Activated CD4-positive, alpha-beta T cell treated with anti-CD3 and anti-CD28 coated beads, Interleukin-2, amount 50 U/mL, for 48 hours (primary cell): ENCODE results near the gene STT3B.

Experiments used
- DNase-seq, 2 experiments: peaks; one replicate each; pipeline ENCODE4 v3.0.0-alpha.2; 2020

Gene STT3B

DNA sequence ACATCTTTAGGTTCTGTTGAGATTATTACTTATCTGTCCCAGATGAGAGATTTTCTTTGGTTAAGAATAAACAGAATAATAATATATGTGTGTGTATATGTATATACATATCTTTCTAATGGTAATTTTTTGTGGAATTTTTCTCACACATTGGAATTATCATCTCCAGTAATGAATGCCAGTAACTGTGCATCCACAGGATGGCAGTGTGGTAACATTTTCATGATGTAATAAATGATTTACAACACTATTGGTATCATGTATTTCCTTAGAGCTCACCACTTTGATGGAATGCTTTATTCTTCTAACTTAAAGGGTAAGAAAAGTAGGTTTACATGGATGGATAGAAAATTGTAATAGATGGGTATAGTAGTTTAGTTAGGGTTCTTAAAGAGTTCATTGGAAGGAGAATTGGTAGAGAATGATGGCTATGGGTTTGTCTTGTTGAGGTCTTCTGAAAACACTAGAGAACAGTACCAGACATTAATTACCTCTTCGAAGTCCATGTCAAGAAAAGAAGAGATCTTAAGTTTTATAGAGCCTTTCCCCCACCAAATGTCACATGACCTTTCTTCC is 78.1 kb downstream of the STT3B start:
- no peak for DNase-seq

DNA sequence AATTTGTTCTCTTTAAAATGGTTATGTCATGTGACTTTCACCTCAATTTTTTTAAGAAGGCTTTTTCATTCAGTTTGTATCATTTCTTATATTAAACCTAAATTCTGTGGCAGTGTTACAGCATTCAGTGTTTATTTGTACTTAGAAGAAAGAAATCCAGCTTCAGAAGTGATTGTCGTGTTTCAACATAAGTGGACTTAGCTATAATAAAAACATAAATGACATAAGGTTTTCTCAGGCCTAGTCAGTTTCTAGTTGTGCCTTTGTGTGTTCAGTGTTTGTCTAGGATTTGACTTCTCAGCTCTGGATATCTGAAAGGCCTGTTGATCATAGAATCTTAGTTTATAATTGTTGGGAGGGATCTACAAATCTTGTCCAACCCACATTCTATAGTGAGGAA is 80.5 kb downstream of the STT3B start:
- DNase-seq = no peak

DNA sequence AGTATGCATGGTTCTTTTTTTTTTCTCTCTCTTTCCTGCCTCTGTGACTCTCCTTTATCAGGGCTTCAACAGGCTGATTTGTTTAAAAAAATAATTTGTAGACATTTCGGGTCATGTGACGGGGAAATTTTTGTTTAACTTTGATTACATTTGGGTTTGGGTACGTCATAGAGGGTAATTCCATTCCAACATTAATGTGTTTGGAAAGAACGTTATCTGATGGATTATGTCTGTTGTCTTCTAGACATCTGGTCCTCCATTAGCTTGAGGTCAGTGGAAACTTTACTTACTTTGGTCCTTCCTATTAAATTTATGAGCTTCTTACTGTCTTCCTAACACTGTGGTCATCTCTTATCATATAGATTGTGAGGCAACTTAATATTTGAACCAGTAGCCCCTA is 80.9 kb downstream of the STT3B start:
- DNase-seq = no peak

GRCh38 chr3:31614162-31614921 is 81.6 kb downstream of the STT3B start:
- DNase-seq = no peak

- DNase-seq = no peak
Measured at GRCh38 chr3:31615071-31615875, 82.5 kb downstream of the STT3B start.

GRCh38 chr3:31616711-31617110 is 84.0 kb downstream of the STT3B start:
- DNase-seq = no peak

GRCh38 chr3:31620656-31621055 is 87.9 kb downstream of the STT3B start:
- no peak for DNase-seq

GRCh38 chr3:31621314-31621713 is 88.6 kb downstream of the STT3B start:
- DNase-seq = no peak

- no peak for DNase-seq
Measured at GRCh38 chr3:31622636-31623288, 90.0 kb downstream of the STT3B start.

GRCh38 chr3:31624083-31624709 is 91.5 kb downstream of the STT3B start:
- no peak for DNase-seq

GRCh38 chr3:31625358-31625757 is 92.6 kb downstream of the STT3B start:
- DNase-seq = no peak

- no peak for DNase-seq
Measured at GRCh38 chr3:31629054-31629453, 96.3 kb downstream of the STT3B start.

GRCh38 chr3:31634476-31634875 is 101.8 kb downstream of the STT3B start:
- DNase-seq = no peak

DNA sequence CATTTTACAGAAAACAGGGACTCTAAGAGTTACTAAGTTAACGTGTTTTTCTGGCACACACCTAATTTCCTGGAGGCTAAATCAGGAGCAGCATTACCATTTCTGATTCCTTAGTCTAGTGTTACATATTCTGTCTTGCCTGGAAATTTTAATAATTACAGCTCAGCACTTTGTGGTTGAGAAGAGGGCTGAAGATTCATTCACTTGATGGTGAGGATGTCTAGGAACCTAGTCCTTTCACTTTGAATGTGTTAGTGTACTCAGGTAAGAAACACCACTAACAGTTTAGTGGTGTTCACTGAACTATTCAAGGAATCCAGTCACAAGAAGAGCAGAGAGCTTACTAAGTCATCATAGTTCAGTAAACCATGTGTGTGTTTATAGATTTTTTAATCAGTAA is 102.8 kb downstream of the STT3B start:
- no peak for DNase-seq

DNA sequence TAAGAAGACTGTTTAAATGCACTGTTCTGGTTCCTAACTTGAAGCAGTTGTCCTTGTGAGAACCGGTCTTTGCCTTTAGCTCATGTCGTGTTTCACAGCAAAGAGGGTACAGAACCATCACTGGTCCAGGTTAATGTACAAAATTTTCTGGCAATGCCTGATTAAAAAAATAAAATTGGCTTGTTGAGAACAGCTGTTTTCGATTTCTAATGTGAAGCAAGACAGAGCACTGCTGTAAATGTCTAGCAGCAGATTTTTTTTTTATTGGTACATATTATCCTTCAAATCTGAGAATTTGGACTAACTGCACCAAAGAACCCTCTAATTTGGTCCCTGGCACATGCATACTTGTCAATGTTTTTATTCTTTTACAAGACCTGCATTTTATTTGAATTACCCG is 103.3 kb downstream of the STT3B start:
- no peak for DNase-seq

- no peak for DNase-seq
Measured at GRCh38 chr3:31636694-31637442, 104.1 kb downstream of the STT3B start.

DNA sequence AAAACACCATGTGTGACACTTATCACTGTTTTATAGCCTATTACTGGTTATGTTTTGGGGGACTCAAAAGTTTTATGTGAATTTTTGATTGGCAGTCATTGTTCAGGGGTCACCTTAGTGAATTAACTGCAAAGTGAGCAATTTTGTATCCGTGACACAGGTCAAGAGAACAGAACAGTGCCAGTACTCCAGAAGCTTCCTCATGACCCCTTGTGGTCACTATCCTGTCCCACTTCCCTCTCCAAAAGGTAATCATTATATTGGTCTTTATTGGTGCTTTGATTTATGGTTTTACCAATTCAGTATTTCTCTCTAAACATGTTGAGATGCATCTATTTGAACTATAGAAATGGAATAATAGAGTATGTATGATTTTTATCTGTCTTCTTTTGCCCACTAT is 107.1 kb downstream of the STT3B start:
- no peak for DNase-seq

DNA sequence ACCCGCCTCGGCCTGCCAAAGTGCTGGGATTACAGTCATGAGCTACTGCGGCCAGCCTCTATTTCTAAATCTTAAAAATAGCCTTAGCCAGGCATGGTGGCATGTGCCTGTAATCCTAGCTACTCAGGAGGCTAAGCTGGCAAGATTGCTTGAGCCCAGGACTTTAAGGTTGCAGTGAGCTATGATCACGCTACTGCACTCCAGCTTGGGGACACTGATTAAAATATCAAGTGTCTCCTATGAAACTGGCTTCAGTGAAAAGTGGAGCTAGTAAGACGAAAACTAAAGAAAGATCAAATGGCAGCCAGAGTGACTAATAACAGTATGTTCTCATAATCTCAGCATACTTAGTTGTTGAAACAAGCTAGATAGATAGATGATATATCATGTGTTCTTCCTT is 112.5 kb downstream of the STT3B start:
- DNase-seq = no peak

- no peak for DNase-seq
Measured at GRCh38 chr3:31648286-31648968, 115.7 kb downstream of the STT3B start.

DNA sequence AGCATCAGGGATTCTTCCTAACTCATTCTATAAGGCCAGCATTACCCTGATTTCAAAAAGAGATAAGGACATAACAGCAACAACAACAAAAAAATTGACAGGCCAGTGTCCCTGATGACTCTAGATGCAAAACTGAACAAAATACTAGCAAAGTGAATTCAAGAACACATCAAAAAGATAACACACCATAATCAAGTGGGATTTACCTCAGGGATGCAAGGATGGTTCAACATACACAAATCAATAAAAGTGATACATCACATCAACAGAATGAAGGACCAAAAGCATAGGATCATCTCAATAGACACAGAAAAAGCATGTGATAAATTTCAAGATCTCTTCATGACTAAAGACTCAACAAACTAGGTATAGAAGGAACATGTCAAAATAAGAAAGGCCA is 119.6 kb downstream of the STT3B start:
- no peak for DNase-seq

DNA sequence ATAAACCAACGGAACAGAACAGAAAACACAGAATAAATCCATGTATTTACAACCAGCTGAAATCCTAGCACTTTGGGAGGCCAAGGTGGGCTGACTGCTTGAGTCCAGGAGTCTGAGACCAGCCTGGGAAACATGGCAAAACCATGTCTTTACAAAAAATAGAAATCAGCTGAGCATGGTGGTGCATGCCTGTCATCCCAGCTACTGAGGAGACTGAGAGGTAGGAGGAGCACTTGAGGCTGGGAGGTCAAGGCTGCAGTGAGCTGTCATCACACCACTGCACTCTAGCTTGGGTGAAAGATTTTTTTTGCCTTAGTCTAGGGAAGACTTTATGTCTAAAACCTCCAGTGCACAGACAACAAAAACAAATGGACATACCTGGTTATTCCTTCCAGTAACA is 120.7 kb downstream of the STT3B start:
- DNase-seq = no peak

DNA sequence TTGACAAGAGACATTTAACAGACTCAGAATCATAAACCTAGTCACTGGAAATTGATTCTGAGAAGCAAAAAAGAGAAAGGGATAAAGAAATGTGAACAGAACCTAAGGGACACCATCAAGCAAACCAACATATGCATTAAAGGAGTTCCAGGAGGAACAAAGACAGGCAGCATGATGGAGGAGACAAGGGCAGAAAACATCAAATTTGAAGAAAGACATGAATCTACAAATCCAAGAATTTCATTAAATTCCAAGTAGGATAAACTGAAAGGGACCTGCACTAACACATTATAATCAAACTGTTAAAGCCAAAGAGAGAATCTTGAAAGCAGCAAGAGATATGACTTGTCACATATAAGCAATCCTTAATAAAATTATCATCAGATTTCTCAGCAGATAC is 122.3 kb downstream of the STT3B start:
- DNase-seq = no peak
